HepG2 (cell line): Measurements from ENCODE around the gene CPLANE2. TPM values are rescaled to one million over a fixed set of nuclear protein-coding genes. Genes with fewer than 3 reads are reported as not detected.
A peak's percentile ranks its signal among the peaks of the same experiment; 100 is the strongest.

Experiments used
- ATAD3A ChIP-seq: sonication (generic); formaldehyde crosslinking; IDR thresholded peaks from 2 replicates; pipeline ENCODE4 v1.4.0; 2020; ENCODE audit warnings: missing genetic modification reagents
- FOXA1 ChIP-seq, 2 experiments: fragments of 450-650 bp in 1 of 2; sonication (generic) in 1 of 2; formaldehyde crosslinking in 1 of 2; IDR thresholded peaks; 2 replicates each; pipeline versions ENCODE4 v1.4.0 to v1.6.1; 2016 to 2020; ENCODE audit warnings: missing genetic modification reagents in 1 of 2
- PHF21A ChIP-seq: sonication (generic); formaldehyde crosslinking; IDR thresholded peaks from 2 replicates; pipeline ENCODE4 v1.5.0; 2020; ENCODE audit warnings: mild to moderate bottlenecking, missing genetic modification reagents
- REXO4 ChIP-seq: sonication (generic); formaldehyde crosslinking; IDR thresholded peaks from 2 replicates; pipeline ENCODE4 v1.8.0; 2022; ENCODE audit warnings: missing genetic modification reagents, mild to moderate bottlenecking, borderline replicate concordance
- SNAI1 ChIP-seq: sonication (generic); formaldehyde crosslinking; IDR thresholded peaks from 2 replicates; pipeline ENCODE4 v1.5.0; 2020; ENCODE audit warnings: mild to moderate bottlenecking, missing genetic modification reagents, borderline replicate concordance
- SUZ12 ChIP-seq: fragments of 150-350 bp; IDR thresholded peaks from 2 replicates; pipeline ENCODE4 v1.6.1; 2014; ENCODE audit warnings: low read depth, low read length
- TARDBP ChIP-seq: sonication (generic); formaldehyde crosslinking; IDR thresholded peaks from 2 replicates; pipeline ENCODE4 v1.8.0; 2022; ENCODE audit warnings: mild to moderate bottlenecking, missing genetic modification reagents
- TOE1 ChIP-seq: sonication (generic); formaldehyde crosslinking; IDR thresholded peaks from 2 replicates; pipeline ENCODE4 v1.4.0; 2020; ENCODE audit warnings: mild to moderate bottlenecking, missing genetic modification reagents
- ZMAT3 ChIP-seq: sonication (generic); formaldehyde crosslinking; conservative IDR thresholded peaks from 2 replicates; pipeline ENCODE4 v1.7.0; 2021; ENCODE audit warnings: missing genetic modification reagents
- ZNF24 ChIP-seq: fragments of 450-650 bp; IDR thresholded peaks from 2 replicates; pipeline ENCODE4 v1.6.1; 2017; ENCODE audit warnings: antibody characterized with exemption, mild to moderate bottlenecking
- ZNF501 ChIP-seq: sonication (generic); formaldehyde crosslinking; IDR thresholded peaks from 2 replicates; pipeline ENCODE4 v1.5.1; 2020; ENCODE audit warnings: mild to moderate bottlenecking, moderate library complexity, missing genetic modification reagents
- ZNF891 ChIP-seq: sonication (generic); formaldehyde crosslinking; IDR thresholded peaks from 2 replicates; pipeline ENCODE4 v1.5.0; 2020; ENCODE audit warnings: mild to moderate bottlenecking, missing genetic modification reagents
- polyA plus RNA-seq, 8 experiments: library from polyadenylated mRNA; depleted of rRNA in 3 of 8; stranded (reverse) in 7 of 8; unstranded in 1 of 8; fragments of >200 nt; fragmentation: Illumina TruSeq in 4 of 8; extraction: Trizol in 4 of 8; gene quantifications; 2 replicates each; pipeline versions ENCODE4 v1.2.1 to v1.2.3, GENCODE V29; 2011 to 2016; ENCODE audit warnings: low read depth in 4 of 8, missing spikeins in 1 of 8, mixed read lengths in 1 of 8; ENCODE audit not compliant: insufficient read depth in 1 of 8
- total RNA-seq, 5 experiments: library from RNA; depleted of rRNA; stranded (reverse); fragments of >200 nt; fragmentation: Illumina TruSeq; extraction: Trizol; gene quantifications; 2 replicates each; pipeline ENCODE4 v1.2.3, GENCODE V29; 2016; ENCODE audit warnings: low read depth in 1 of 5
- TF ChIP-seq, protein P1 (sequence below): sonication (generic); formaldehyde crosslinking; IDR thresholded peaks from 2 replicates; pipeline ENCODE4 v1.8.1; 2023; ENCODE audit warnings: mild to moderate bottlenecking, moderate library complexity, missing genetic modification reagents
- TF ChIP-seq, protein P2 (sequence below): sonication (generic); formaldehyde crosslinking; IDR thresholded peaks from 2 replicates; pipeline ENCODE4 v1.4.0; 2020; ENCODE audit warnings: mild to moderate bottlenecking, low read depth, missing genetic modification reagents
- TF ChIP-seq, protein P3 (sequence below): sonication (generic); formaldehyde crosslinking; conservative IDR thresholded peaks from 2 replicates; pipeline ENCODE4 v1.5.0; 2020; ENCODE audit warnings: missing genetic modification reagents
- TF ChIP-seq, protein P4 (sequence below): sonication (generic); formaldehyde crosslinking; IDR thresholded peaks from 2 replicates; pipeline ENCODE4 v1.5.0; 2020; ENCODE audit warnings: mild to moderate bottlenecking, missing genetic modification reagents
- TF ChIP-seq, protein P5 (sequence below): sonication (generic); formaldehyde crosslinking; IDR thresholded peaks from 2 replicates; pipeline ENCODE4 v1.4.0; 2020; ENCODE audit warnings: missing genetic modification reagents
- TF ChIP-seq, protein P6 (sequence below): sonication (generic); formaldehyde crosslinking; IDR thresholded peaks from 2 replicates; pipeline ENCODE4 v1.4.0; 2020; ENCODE audit warnings: missing genetic modification reagents

Gene CPLANE2
- total and polyA plus RNA-seq, 2 of the 13 experiments (the other 11 are each of a cell fraction or from before 2014, with no cell fraction given): 0.29 to 1.6 TPM

DNA sequence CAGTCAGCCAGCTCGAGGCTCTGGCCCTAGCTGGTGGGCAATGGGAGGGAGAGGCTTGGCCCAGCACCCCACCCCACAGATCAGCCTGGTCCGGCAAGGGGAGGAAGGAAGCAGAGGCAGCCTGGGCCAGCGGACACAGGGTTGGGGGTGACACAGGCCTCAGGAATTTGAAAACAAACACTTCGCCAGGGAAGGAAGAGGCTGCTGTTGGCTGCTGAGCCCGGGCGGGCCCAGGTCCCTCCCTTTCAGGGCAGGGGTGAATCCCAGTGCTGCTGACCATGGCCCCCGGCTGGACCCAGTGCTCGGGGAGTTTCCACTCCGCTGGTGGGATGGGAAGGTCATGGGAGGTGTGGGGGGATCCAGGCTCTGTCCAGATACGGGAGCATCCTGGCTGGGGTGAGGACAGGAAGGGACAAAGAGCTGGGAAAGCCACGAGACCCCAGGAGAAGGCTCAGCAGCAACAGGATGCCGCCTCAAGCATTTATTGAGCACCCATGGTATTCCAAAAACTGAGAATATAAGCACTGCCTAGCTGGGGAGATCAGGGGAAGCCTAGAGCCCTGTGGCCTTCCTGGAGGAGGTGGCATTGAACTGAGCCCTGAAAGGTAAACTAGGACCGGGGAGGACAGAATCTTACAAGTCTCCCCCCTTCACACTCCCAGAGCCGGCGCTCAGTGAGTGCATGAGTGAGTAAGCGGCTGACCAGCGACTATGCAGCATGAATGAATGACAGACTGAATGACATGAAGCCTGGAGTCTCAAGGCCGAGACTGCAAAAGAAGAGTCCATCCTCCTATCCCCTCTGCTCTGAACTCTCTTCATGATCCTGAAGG is 54.9 kb downstream of the CPLANE2 start (continued):
- TF ChIP-seq ZNF891 (CRISPR knock-in tag): peak; percentile 5; the same call in 1 of the 2 replicates
- TF ChIP-seq ZNF501 (CRISPR knock-in tag): 0 out of 2 replicates have a peak, but pooled peaks have one; percentile 24
- TF ChIP-seq SUZ12: no peak
- no peak for TF ChIP-seq ZNF24
- TF ChIP-seq, protein P1, sequence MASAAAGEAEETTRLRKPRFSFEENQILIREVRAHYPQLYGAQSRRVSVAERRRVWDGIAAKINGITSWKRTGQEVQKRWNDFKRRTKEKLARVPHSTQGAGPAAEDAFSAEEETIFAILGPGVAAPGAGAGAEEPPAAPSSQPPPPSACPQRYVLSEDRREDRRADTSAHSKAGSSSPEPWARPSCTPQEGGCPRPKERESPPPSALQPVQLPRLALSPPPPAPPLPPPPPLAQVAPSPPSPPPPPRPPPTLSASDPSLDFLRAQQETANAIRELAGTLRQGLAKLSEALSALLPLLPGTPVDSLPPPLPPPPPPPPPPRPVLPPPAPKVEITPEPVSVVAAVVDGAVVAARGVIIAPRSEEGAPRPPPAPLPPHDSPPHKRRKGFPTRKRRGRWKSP: no peak
- TF ChIP-seq, protein P2, sequence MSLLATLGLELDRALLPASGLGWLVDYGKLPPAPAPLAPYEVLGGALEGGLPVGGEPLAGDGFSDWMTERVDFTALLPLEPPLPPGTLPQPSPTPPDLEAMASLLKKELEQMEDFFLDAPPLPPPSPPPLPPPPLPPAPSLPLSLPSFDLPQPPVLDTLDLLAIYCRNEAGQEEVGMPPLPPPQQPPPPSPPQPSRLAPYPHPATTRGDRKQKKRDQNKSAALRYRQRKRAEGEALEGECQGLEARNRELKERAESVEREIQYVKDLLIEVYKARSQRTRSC: no peak
- TF ChIP-seq REXO4 (CRISPR knock-in tag): no peak
- TF ChIP-seq, protein P3, sequence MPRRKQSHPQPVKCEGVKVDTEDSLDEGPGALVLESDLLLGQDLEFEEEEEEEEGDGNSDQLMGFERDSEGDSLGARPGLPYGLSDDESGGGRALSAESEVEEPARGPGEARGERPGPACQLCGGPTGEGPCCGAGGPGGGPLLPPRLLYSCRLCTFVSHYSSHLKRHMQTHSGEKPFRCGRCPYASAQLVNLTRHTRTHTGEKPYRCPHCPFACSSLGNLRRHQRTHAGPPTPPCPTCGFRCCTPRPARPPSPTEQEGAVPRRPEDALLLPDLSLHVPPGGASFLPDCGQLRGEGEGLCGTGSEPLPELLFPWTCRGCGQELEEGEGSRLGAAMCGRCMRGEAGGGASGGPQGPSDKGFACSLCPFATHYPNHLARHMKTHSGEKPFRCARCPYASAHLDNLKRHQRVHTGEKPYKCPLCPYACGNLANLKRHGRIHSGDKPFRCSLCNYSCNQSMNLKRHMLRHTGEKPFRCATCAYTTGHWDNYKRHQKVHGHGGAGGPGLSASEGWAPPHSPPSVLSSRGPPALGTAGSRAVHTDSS (CRISPR knock-in tag): no peak
- TF ChIP-seq, protein P4, sequence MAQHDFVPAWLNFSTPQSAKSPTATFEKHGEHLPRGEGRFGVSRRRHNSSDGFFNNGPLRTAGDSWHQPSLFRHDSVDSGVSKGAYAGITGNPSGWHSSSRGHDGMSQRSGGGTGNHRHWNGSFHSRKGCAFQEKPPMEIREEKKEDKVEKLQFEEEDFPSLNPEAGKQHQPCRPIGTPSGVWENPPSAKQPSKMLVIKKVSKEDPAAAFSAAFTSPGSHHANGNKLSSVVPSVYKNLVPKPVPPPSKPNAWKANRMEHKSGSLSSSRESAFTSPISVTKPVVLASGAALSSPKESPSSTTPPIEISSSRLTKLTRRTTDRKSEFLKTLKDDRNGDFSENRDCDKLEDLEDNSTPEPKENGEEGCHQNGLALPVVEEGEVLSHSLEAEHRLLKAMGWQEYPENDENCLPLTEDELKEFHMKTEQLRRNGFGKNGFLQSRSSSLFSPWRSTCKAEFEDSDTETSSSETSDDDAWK (CRISPR knock-in tag): no peak
- TF ChIP-seq TOE1 (CRISPR knock-in tag): no peak
- TF ChIP-seq FOXA1 (IDR thresholded peaks at IDR 0.05): no peak
- peak; percentile 75 for TF ChIP-seq FOXA1 (CRISPR knock-in tag; IDR thresholded peaks at IDR 0.05)
- TF ChIP-seq, protein P5, sequence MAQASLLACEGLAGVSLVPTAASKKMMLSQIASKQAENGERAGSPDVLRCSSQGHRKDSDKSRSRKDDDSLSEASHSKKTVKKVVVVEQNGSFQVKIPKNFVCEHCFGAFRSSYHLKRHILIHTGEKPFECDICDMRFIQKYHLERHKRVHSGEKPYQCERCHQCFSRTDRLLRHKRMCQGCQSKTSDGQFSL (CRISPR knock-in tag): no peak; the same call in 1 of the 2 replicates
- TF ChIP-seq ATAD3A (CRISPR knock-in tag): no peak
- no peak for TF ChIP-seq SNAI1
- TF ChIP-seq TARDBP (CRISPR knock-in tag): no peak; the same call in 1 of the 2 replicates
- TF ChIP-seq PHF21A (CRISPR knock-in tag): peak; percentile 93
- TF ChIP-seq, protein P6, sequence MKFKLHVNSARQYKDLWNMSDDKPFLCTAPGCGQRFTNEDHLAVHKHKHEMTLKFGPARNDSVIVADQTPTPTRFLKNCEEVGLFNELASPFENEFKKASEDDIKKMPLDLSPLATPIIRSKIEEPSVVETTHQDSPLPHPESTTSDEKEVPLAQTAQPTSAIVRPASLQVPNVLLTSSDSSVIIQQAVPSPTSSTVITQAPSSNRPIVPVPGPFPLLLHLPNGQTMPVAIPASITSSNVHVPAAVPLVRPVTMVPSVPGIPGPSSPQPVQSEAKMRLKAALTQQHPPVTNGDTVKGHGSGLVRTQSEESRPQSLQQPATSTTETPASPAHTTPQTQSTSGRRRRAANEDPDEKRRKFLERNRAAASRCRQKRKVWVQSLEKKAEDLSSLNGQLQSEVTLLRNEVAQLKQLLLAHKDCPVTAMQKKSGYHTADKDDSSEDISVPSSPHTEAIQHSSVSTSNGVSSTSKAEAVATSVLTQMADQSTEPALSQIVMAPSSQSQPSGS (CRISPR knock-in tag): peak; percentile 82; the same call in 1 of the 2 replicates
- TF ChIP-seq ZMAT3 (CRISPR knock-in tag): 0 out of 2 replicates have a peak, but pooled peaks have one; percentile 22
